NK-92 (cell line): ENCODE data around the gene PP2D1.
A peak's percentile ranks its signal among the peaks of the same experiment; 100 is the strongest.
"Not testable (repeated sequence)": the region's sequence is repeated elsewhere in the genome, so short reads cannot be mapped to it uniquely, and the experiment has no call there.

ENCODE experiments used
- DNase-seq: peaks from one replicate; lab custom pipeline; 2025; ENCODE audit not compliant: unreplicated experiment; lab: John Stamatoyannopoulos, UW

Gene PP2D1

GRCh38 chr3:19967812-19968211 lies 44.3 kb downstream of the PP2D1 start:
- no peak for DNase-seq

- no peak for DNase-seq
Observed at GRCh38 chr3:19967208-19967607, 44.9 kb downstream of the PP2D1 start.

GRCh38 chr3:19961960-19962359 lies 50.1 kb downstream of the PP2D1 start:
- no peak for DNase-seq

GRCh38 chr3:19960696-19961095 lies 51.4 kb downstream of the PP2D1 start:
- no peak for DNase-seq

- DNase-seq: no peak
Observed at GRCh38 chr3:19959505-19959904, 52.6 kb downstream of the PP2D1 start.

GRCh38 chr3:19957354-19957753 lies 54.7 kb downstream of the PP2D1 start:
- not testable (repeated sequence) for DNase-seq

GRCh38 chr3:19954676-19955075 lies 57.4 kb downstream of the PP2D1 start:
- no peak for DNase-seq

GRCh38 chr3:19950316-19950715 lies 61.7 kb downstream of the PP2D1 start:
- DNase-seq: no peak

- DNase-seq: no peak
Observed at GRCh38 chr3:19948226-19948591, 63.9 kb downstream of the PP2D1 start.

- DNase-seq: no peak
Observed at GRCh38 chr3:19947549-19948225, 64.4 kb downstream of the PP2D1 start.

- peak; percentile 81 for DNase-seq
Observed at GRCh38 chr3:19946832-19947548, 65.1 kb downstream of the PP2D1 start, which contains the start of gene RAB5A. TSS of gene RAB5A (plus strand) at chr3:19947097. CDS start at chr3:19950899, 3,802 bp downstream.

- DNase-seq: no peak
Observed at GRCh38 chr3:19945969-19946831, 65.9 kb downstream of the PP2D1 start.

GRCh38 chr3:19945534-19945933 lies 66.5 kb downstream of the PP2D1 start:
- DNase-seq: no peak

GRCh38 chr3:19940643-19941042 lies 71.4 kb downstream of the PP2D1 start:
- no peak for DNase-seq

- no peak for DNase-seq
Observed at GRCh38 chr3:19938295-19938627, 73.8 kb downstream of the PP2D1 start.

GRCh38 chr3:19937459-19938294 lies 74.4 kb downstream of the PP2D1 start:
- DNase-seq: no peak
